Measurements from ENCODE around the gene NRG3.

DNA sequence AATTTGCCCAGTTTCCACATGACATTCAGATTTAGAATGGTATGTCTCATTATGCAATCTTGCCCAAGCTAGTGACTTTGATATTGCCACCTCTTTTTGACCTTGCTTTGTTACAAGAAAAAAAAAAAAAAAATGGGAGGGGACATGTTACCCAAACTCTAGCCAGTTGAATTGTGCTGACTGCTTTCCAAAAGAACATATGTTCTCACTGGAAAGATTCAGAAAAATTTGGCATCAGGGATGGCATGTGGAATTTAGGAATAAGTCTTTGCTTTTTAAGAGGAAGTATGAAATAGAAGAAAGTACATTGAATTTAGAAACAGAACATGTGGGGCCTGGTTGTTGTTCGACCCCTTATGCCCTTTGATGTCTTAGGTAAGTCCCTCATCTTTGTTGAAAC, 846.8 kb downstream of the NRG3 start:
- TF ChIP-seq ZNF274 (IDR thresholded peaks at IDR 0.05; ENCODE audit: low read depth, low read length) (no peak), SUZ12 (IDR thresholded peaks at IDR 0.05; ENCODE audit: extremely low read depth, insufficient read depth, insufficient read length) (no peak)

All from NT2/D1 (cell line).